ENCODE results near the gene CEP164. TPM values are rescaled to one million over a fixed set of nuclear protein-coding genes. Genes with fewer than 3 reads are reported as not detected.

Gene CEP164
- total RNA-seq, 1 experiment from 2014 or later, result 21.0 TPM

DNA sequence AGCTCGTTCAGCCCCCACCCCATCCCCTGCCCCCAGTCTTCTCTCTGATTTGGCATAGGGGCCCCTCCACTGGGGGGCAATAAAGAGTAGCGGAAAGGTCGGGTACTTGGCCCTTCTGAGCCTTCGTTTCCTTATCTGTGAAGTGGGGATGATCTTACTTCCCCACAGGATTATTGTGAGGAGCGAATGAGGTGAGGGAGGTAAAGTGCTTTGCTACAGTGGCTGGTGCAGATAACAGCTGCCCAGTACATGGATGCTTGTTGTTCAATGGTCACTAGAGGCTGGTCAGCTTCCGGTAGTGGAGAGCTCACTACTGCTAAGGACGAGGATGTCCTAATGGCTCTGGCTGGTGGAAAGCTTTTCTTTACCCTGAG lies 101.2 kb downstream of the CEP164 start (continued):
- TF ChIP-seq NFYB (CRISPR knock-in tag; conservative IDR thresholded peaks at IDR 0.05; ENCODE audit: low read depth) (no peak), ESRRA (CRISPR knock-in tag; IDR thresholded peaks at IDR 0.05; ENCODE audit: borderline replicate concordance) (no peak), ATF3 (CRISPR knock-in tag; conservative IDR thresholded peaks at IDR 0.05) (no peak), CREM (CRISPR knock-in tag; IDR thresholded peaks at IDR 0.05) (no peak)

GRCh38 chr11:117430293-117430955 lies 102.8 kb downstream of the CEP164 start:
- Mint-ChIP-seq H3K36me3 (no peaks in the 10 kb centered on the region), H3K4me1 (peaks cover 20% of the 10 kb centered on the region), H3K27ac (no peak overlapping the region), H3K27me3 (ENCODE audit: low read depth) (0 out of 2 replicates have a peak, but pooled peaks cover 3% of the 10 kb centered on the region), H3K4me3 (no peak overlapping the region), H3K9me3 (no peaks in the 10 kb centered on the region)
- ChIA-PET CTCF (interaction anchor here (0.7 to 1.6 kb wide), 5 partner anchors 13 to 377 kb away, joined by 3 to 4 read pairs (median 3); no protein-coding TSS in a partner anchor), POLR2A (no interaction called here)
- ATAC-seq, result no peak
- TF ChIP-seq MLX (CRISPR knock-in tag; IDR thresholded peaks at IDR 0.05) (no peak), ZNF396 (CRISPR knock-in tag; IDR thresholded peaks at IDR 0.05; ENCODE audit: borderline replicate concordance) (no peak), SMAD4 (CRISPR knock-in tag; IDR thresholded peaks at IDR 0.05) (no peak), ZBTB43 (CRISPR knock-in tag; IDR thresholded peaks at IDR 0.05) (no peak), NR2C2 (CRISPR knock-in tag; IDR thresholded peaks at IDR 0.05) (no peak), FOXP4 (CRISPR knock-in tag; IDR thresholded peaks at IDR 0.05) (no peak), SP1 (CRISPR knock-in tag; conservative IDR thresholded peaks at IDR 0.05) (no peak), EMX1 (CRISPR knock-in tag; IDR thresholded peaks at IDR 0.05) (no peak), FOXJ3 (CRISPR knock-in tag; IDR thresholded peaks at IDR 0.05; ENCODE audit: borderline replicate concordance) (no peak), ZNF263 (CRISPR knock-in tag; IDR thresholded peaks at IDR 0.05; ENCODE audit: low read depth) (no peak)
- TF ChIP-seq, protein P1, sequence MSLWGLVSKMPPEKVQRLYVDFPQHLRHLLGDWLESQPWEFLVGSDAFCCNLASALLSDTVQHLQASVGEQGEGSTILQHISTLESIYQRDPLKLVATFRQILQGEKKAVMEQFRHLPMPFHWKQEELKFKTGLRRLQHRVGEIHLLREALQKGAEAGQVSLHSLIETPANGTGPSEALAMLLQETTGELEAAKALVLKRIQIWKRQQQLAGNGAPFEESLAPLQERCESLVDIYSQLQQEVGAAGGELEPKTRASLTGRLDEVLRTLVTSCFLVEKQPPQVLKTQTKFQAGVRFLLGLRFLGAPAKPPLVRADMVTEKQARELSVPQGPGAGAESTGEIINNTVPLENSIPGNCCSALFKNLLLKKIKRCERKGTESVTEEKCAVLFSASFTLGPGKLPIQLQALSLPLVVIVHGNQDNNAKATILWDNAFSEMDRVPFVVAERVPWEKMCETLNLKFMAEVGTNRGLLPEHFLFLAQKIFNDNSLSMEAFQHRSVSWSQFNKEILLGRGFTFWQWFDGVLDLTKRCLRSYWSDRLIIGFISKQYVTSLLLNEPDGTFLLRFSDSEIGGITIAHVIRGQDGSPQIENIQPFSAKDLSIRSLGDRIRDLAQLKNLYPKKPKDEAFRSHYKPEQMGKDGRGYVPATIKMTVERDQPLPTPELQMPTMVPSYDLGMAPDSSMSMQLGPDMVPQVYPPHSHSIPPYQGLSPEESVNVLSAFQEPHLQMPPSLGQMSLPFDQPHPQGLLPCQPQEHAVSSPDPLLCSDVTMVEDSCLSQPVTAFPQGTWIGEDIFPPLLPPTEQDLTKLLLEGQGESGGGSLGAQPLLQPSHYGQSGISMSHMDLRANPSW (CRISPR knock-in tag; conservative IDR thresholded peaks at IDR 0.05; ENCODE audit: low read depth), result no peak
- TF ChIP-seq, protein P2, sequence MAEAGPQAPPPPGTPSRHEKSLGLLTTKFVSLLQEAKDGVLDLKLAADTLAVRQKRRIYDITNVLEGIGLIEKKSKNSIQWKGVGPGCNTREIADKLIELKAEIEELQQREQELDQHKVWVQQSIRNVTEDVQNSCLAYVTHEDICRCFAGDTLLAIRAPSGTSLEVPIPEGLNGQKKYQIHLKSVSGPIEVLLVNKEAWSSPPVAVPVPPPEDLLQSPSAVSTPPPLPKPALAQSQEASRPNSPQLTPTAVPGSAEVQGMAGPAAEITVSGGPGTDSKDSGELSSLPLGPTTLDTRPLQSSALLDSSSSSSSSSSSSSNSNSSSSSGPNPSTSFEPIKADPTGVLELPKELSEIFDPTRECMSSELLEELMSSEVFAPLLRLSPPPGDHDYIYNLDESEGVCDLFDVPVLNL (CRISPR knock-in tag; IDR thresholded peaks at IDR 0.05; ENCODE audit: borderline replicate concordance, low read depth), result no peak
- DNase-seq (ENCODE audit: low spot score), result no peak
